SW 1271 (cell line): ENCODE results near the gene REEP2.
"Not testable (repeated sequence)": the region's sequence is repeated elsewhere in the genome, so short reads cannot be mapped to it uniquely, and the experiment has no call there.

Experiments used
- DNase-seq, 2 experiments: peaks; one replicate each; lab custom pipeline; 2025; lab: John Stamatoyannopoulos, UW

The REEP2 gene

GRCh38 chr5:138466125-138466899 is 27.5 kb downstream of the REEP2 start:
- DNase-seq = no peak

DNA sequence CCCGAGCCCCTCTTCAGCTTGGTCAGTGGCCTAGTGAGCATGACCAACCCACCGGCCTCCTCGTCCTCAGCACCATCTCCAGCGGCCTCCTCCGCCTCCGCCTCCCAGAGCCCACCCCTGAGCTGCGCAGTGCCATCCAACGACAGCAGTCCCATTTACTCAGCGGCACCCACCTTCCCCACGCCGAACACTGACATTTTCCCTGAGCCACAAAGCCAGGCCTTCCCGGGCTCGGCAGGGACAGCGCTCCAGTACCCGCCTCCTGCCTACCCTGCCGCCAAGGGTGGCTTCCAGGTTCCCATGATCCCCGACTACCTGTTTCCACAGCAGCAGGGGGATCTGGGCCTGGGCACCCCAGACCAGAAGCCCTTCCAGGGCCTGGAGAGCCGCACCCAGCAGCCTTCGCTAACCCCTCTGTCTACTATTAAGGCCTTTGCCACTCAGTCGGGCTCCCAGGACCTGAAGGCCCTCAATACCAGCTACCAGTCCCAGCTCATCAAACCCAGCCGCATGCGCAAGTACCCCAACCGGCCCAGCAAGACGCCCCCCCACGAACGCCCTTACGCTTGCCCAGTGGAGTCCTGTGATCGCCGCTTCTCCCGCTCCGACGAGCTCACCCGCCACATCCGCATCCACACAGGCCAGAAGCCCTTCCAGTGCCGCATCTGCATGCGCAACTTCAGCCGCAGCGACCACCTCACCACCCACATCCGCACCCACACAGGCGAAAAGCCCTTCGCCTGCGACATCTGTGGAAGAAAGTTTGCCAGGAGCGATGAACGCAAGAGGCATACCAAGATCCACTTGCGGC is 28.2 kb downstream of the REEP2 start:
- no peak for DNase-seq

GRCh38 chr5:138467711-138468132 is 28.9 kb downstream of the REEP2 start:
- no peak for DNase-seq

GRCh38 chr5:138468133-138468965 is 29.5 kb downstream of the REEP2 start:
- no peak for DNase-seq

DNA sequence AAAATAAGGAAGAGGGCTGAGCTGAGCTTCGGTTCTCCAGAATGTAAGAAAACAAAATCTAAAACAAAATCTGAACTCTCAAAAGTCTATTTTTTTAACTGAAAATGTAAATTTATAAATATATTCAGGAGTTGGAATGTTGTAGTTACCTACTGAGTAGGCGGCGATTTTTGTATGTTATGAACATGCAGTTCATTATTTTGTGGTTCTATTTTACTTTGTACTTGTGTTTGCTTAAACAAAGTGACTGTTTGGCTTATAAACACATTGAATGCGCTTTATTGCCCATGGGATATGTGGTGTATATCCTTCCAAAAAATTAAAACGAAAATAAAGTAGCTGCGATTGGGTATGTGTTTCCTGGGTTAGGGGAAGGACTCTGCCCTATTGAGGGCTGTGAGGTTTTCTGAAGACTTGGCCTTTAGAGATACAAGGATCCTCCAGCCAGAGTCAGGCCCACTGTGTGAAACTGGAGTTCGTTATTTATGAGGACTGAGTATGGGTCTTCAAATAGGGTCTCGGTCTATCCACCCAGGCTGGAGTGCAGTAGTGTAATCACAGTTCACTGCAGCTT is 30.2 kb downstream of the REEP2 start:
- no peak for DNase-seq

GRCh38 chr5:138469540-138470321 is 30.9 kb downstream of the REEP2 start:
- peak in 1 of 2 experiments; percentile 61 for DNase-seq

- no peak for DNase-seq
Measured at GRCh38 chr5:138470322-138471051, 31.6 kb downstream of the REEP2 start.

DNA sequence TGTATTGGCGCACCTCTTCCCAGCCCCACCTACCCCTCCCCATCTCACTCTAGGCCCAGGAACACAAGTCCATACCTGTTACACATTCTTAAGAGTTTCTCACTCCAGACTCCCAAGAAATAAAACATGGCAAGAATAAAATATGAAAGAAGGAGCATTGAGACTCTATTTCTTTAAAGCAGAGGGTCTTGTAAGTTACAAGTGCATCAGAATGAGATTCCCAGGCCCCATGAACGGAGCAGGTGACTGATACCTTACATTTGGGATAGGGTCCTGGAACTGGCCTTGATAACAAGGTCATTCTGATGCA is 32.1 kb downstream of the REEP2 start:
- no peak for DNase-seq

DNA sequence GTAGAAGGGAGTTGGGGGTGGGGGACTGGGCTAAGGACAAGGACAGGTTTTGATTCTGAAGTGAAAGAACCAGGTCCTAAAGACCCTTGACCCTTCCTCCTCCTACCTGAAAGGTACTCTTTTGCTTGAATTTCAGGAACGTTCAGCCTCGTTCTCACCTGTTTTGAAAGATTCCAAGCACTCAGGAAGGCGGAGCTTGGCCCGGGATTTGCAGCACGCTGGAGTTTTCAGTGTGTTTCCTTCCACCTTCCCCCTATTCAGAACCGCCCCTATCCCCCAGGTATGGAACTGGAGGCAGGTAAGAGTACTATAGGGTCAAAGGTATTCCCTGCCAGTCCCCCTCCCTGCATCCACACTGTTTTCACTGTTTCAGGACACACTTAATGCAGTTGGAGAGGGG is 33.5 kb downstream of the REEP2 start:
- DNase-seq = no peak

DNA sequence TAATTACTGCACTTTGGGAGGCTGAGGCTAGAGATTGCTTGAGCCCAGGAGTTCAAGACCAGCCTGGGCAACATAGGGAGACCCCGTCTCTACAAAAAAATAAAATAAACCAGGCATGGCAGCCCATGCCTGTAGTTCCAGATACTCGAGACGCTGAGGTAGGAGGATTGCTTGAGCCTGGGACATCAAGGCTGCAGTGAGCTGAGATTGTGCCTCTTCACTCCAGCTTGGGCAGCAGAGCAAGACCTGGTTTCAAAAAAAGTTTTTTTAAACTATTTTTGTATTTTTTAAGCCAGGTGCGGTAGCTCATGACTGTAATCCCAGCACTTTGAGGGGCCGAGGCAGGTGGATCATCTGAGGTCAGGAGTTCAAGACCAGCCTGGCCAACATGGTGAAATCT is 34.3 kb downstream of the REEP2 start:
- DNase-seq = not testable (repeated sequence)

GRCh38 chr5:138476918-138477317 is 38.1 kb downstream of the REEP2 start:
- DNase-seq = no peak

- DNase-seq = no peak
Measured at GRCh38 chr5:138482638-138483037, 43.8 kb downstream of the REEP2 start.

GRCh38 chr5:138488481-138488945 is 49.7 kb downstream of the REEP2 start:
- no peak for DNase-seq

- DNase-seq = no peak
Measured at GRCh38 chr5:138489683-138490061, 50.8 kb downstream of the REEP2 start.

- no peak for DNase-seq
Measured at GRCh38 chr5:138490648-138491283, 51.9 kb downstream of the REEP2 start.

DNA sequence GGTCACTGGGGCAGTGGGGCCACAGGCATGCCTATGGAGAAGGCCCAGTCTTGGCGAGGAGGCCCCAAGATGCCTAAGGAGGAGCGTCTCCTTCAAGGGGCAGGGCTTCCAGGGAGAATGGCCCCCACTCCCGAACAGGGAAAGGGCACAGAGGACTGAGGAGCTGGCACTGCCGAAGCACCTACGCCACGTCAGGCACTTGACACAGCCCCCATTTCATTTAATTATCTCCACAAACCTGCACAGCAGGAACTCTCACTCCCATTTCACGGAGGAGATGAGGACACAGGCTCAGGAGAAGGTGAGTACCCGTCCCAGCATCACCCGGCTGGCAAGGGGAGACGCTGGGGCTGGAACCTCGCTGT is 52.4 kb downstream of the REEP2 start:
- DNase-seq = no peak

- peak; percentile 38 to 79 for DNase-seq
Measured at GRCh38 chr5:138491669-138492559, 53.1 kb downstream of the REEP2 start.

DNA sequence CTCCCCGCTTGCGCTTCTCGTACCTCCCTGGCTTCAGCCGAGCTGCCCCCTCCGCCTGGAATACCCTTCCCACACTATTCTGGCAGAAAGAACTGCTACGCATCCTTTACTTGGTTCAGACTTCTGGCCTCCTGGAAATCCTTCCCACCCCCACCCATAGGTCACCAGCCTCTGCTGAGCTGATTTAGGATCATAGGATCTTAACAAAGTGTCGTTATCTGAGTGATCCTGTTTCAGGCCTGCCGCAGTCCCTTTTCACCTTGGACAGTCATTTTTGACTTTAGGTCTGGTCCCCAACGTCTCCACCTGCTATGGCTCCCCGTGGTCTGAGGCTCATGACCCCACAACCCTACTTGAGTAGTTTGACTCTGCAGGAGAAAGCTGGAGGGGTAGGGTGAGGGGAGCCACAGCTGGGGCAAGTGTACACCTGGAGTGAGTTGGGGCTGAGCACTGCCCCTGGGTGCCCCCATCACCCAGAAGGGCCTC is 53.7 kb downstream of the REEP2 start:
- no peak for DNase-seq

- DNase-seq = no peak
Measured at GRCh38 chr5:138495351-138495750, 56.5 kb downstream of the REEP2 start.
